ENCODE measurements around the gene UTS2. TPM values are rescaled to one million over a fixed set of nuclear protein-coding genes. Genes with fewer than 3 reads are reported as not detected.

The UTS2 gene
- total RNA-seq = not detected
- polyA plus RNA-seq = under 1 TPM; 0.04 to 0.55 TPM
- long read RNA-seq, donor 1 = 0 reads
- long read RNA-seq, donor 2 = 0 reads
- long read RNA-seq, donor 3 = 0 reads

GRCh38 chr1:7852804-7853683 is at the start of gene UTS2:
TSS of gene UTS2 (minus strand) at chr1:7853065. CDS start at chr1:7853003, 62 bp downstream.
- Histone ChIP-seq H3K4me1 (ENCODE audit: insufficient read depth) (no peaks in the 10 kb centered on the region), H3K27ac (no peak within 1 kb of the TSS), H3K4me3 (no peak within 1 kb of the TSS), H3K27me3 (no peaks in the 10 kb centered on the region), H3K36me3 (no peaks in the 10 kb centered on the region), H3K9me3 (no peaks in the 10 kb centered on the region)
- intact Hi-C loops (cut with DNase I) = no loop called here
- TF ChIP-seq CTCF (IDR thresholded peaks at IDR 0.05) (no peak), POLR2A (IDR thresholded peaks at IDR 0.05) (no peak), EP300 (IDR thresholded peaks at IDR 0.05) (no peak)
- WGBS, 3 donors = 63 to 74% (median 66%) methylated on average over 10 of the region's 10 CpGs
- no peak for DNase-seq

GRCh38 chr1:7899741-7900140 is 46.9 kb upstream of the UTS2 start:
- 81 to 84% (median 83%) methylated on average over 4 of the region's 4 CpGs for WGBS, 3 donors
- intact Hi-C loops (cut with DNase I) = loop anchor here in 2 of 4 donors (5.0 kb wide), 1 partner anchor 232 kb away; no protein-coding TSS in a partner anchor
- peaks cover 2% of the 10 kb centered on the region for H3K4me1 ChIP-seq (ENCODE audit: insufficient read depth)

GRCh38 chr1:7898962-7899361 is 46.1 kb upstream of the UTS2 start:
- H3K9me3 ChIP-seq = no peaks in the 10 kb centered on the region
- intact Hi-C loops (cut with DNase I) = no loop called here
- no peak overlapping the region for H3K4me3 ChIP-seq
- H3K36me3 ChIP-seq = no peaks in the 10 kb centered on the region
- TF ChIP-seq POLR2A (IDR thresholded peaks at IDR 0.05) (no peak), CTCF (IDR thresholded peaks at IDR 0.05) (no peak), EP300 (IDR thresholded peaks at IDR 0.05) (no peak)
- no peak overlapping the region for H3K27ac ChIP-seq
- peaks cover 2% of the 10 kb centered on the region for H3K4me1 ChIP-seq (ENCODE audit: insufficient read depth)
- H3K27me3 ChIP-seq = no peaks in the 10 kb centered on the region
- no peak for DNase-seq
- WGBS, 3 donors = 85 to 91% (median 88%) methylated on average over 5 of the region's 5 CpGs

More at GRCh38 chr1:7899741-7900140, 46.9 kb upstream of the UTS2 start:
- TF ChIP-seq CTCF (IDR thresholded peaks at IDR 0.05) (no peak), EP300 (IDR thresholded peaks at IDR 0.05) (no peak), POLR2A (IDR thresholded peaks at IDR 0.05) (no peak)
- H3K9me3 ChIP-seq = no peaks in the 10 kb centered on the region
- H3K4me3 ChIP-seq = no peak overlapping the region
- H3K27me3 ChIP-seq = no peaks in the 10 kb centered on the region
- H3K36me3 ChIP-seq = no peaks in the 10 kb centered on the region
- H3K27ac ChIP-seq = no peak overlapping the region
- no peak for DNase-seq

GRCh38 chr1:7896994-7897393 is 44.1 kb upstream of the UTS2 start:
- DNase-seq = no peak
- Histone ChIP-seq H3K4me1 (ENCODE audit: insufficient read depth) (no peaks in the 10 kb centered on the region), H3K4me3 (no peak overlapping the region), H3K9me3 (no peaks in the 10 kb centered on the region), H3K27me3 (no peaks in the 10 kb centered on the region), H3K36me3 (no peaks in the 10 kb centered on the region), H3K27ac (no peak overlapping the region)
- WGBS, 3 donors = 71 to 81% (median 80%) methylated on average over 1 of the region's 1 CpG
- TF ChIP-seq POLR2A (IDR thresholded peaks at IDR 0.05) (no peak), EP300 (IDR thresholded peaks at IDR 0.05) (no peak), CTCF (IDR thresholded peaks at IDR 0.05) (no peak)
- intact Hi-C loops (cut with DNase I) = no loop called here
